ENCODE results near the gene SLCO4A1. TPM values are rescaled to one million over a fixed set of nuclear protein-coding genes. Genes with fewer than 3 reads are reported as not detected.

SLCO4A1 gene
- total RNA-seq, 1 experiment from 2014 or later, result 48.8 TPM

DNA sequence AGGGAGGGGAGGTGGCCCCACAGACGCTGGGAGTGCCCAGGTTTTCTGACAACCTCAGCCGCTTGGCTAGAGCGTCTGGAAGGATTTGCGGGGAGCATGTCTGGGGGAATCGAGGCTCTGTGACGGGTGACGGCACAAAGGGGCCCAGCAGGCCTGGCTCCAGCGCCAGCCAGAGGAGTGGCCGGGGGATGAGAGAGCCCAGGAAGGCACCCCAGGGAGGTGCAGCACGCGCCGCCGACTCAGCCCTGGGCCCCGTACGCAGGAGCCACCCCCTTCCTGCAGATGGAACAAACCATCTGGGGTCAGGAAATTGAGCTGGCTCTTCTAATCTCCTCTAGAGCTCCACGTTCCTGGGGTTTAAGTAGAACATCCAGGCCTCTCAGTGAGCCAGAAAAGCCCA, 5.9 kb upstream of the SLCO4A1 start:
- peaks cover 22% of the 10 kb centered on the region for H3K4me1 ChIP-seq (ENCODE audit: insufficient read depth, low read length, poor library complexity, severe bottlenecking)
- no peaks in the 10 kb centered on the region for H3K36me3 ChIP-seq (ENCODE audit: insufficient read depth, low read length, poor library complexity, severe bottlenecking)
- intact Hi-C loops (cut with micrococcal nuclease; ENCODE audit: unreplicated experiment), result no loop called here
- peak; percentile 81 for DNase-seq (ENCODE audit: low spot score)
- TF ChIP-seq, protein P1, sequence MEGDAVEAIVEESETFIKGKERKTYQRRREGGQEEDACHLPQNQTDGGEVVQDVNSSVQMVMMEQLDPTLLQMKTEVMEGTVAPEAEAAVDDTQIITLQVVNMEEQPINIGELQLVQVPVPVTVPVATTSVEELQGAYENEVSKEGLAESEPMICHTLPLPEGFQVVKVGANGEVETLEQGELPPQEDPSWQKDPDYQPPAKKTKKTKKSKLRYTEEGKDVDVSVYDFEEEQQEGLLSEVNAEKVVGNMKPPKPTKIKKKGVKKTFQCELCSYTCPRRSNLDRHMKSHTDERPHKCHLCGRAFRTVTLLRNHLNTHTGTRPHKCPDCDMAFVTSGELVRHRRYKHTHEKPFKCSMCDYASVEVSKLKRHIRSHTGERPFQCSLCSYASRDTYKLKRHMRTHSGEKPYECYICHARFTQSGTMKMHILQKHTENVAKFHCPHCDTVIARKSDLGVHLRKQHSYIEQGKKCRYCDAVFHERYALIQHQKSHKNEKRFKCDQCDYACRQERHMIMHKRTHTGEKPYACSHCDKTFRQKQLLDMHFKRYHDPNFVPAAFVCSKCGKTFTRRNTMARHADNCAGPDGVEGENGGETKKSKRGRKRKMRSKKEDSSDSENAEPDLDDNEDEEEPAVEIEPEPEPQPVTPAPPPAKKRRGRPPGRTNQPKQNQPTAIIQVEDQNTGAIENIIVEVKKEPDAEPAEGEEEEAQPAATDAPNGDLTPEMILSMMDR (conservative IDR thresholded peaks at IDR 0.05; ENCODE audit: low read depth, low read length), result no peak
- no peak for TF ChIP-seq EZH2 (IDR thresholded peaks at IDR 0.05; ENCODE audit: borderline replicate concordance, low read depth, low read length, poor library complexity, severe bottlenecking)
- no peak overlapping the region for H3K4me3 ChIP-seq (ENCODE audit: low read depth, low read length, poor library complexity, severe bottlenecking)
- H3K27ac ChIP-seq (ENCODE audit: low read depth, low read length, poor library complexity, severe bottlenecking), result peak overlapping the region; percentile 49
- H3K27me3 ChIP-seq (replicated peaks; ENCODE audit: insufficient read depth, low read depth, low read length, poor library complexity), result no peaks in the 10 kb centered on the region
- CTCF ChIA-PET, result no interaction called here
- BruUV-seq (replicated peaks), result no TSS peak
- no peaks in the 10 kb centered on the region for H3K9me3 ChIP-seq (ENCODE audit: low read depth, low read length, poor library complexity, severe bottlenecking)
- POLR2A ChIA-PET (ENCODE audit: low non-redundant PET), result interaction anchor here (0.6 kb wide), 1 partner anchor 8 kb away, joined by 3 read pairs; no protein-coding TSS in a partner anchor

DNA sequence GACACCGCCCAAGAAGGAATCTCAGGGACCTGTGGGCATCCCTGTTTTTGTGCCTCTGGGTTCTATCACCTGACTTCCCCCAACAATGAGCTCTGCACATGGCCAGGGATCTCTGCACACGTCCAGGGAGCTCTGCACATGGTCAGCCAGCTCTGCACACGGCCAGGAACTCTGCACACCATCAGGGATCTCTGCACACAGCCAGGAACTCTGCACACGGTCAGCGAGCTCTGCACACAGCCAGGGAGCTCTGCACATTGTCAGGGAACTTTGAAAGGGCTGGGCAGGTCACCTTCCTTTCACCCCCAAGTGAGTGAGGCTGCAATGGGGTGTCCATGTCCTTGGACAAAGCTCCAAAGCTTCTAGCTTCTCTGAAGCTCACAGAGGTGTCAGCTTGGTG, 5.2 kb upstream of the SLCO4A1 start:
- no TSS peak for BruUV-seq (replicated peaks)
- ChIA-PET POLR2A (ENCODE audit: low non-redundant PET) (interaction anchor here (0.6 kb wide), 1 partner anchor 9 kb away, joined by 3 read pairs; no protein-coding TSS in a partner anchor), CTCF (no interaction called here)
- no peaks in the 10 kb centered on the region for H3K27me3 ChIP-seq (replicated peaks; ENCODE audit: insufficient read depth, low read depth, low read length, poor library complexity)
- no peak overlapping the region for H3K4me3 ChIP-seq (ENCODE audit: low read depth, low read length, poor library complexity, severe bottlenecking)
- TF ChIP-seq, protein P1 (conservative IDR thresholded peaks at IDR 0.05; ENCODE audit: low read depth, low read length), result no peak
- TF ChIP-seq EZH2 (IDR thresholded peaks at IDR 0.05; ENCODE audit: borderline replicate concordance, low read depth, low read length, poor library complexity, severe bottlenecking), result no peak
- H3K9me3 ChIP-seq (ENCODE audit: low read depth, low read length, poor library complexity, severe bottlenecking), result no peaks in the 10 kb centered on the region
- intact Hi-C loops (cut with micrococcal nuclease; ENCODE audit: unreplicated experiment), result no loop called here
- DNase-seq (ENCODE audit: low spot score), result no peak
- no peak overlapping the region for H3K27ac ChIP-seq (ENCODE audit: low read depth, low read length, poor library complexity, severe bottlenecking)
- peaks cover 29% of the 10 kb centered on the region for H3K4me1 ChIP-seq (ENCODE audit: insufficient read depth, low read length, poor library complexity, severe bottlenecking)
- H3K36me3 ChIP-seq (ENCODE audit: insufficient read depth, low read length, poor library complexity, severe bottlenecking), result no peaks in the 10 kb centered on the region

DNA sequence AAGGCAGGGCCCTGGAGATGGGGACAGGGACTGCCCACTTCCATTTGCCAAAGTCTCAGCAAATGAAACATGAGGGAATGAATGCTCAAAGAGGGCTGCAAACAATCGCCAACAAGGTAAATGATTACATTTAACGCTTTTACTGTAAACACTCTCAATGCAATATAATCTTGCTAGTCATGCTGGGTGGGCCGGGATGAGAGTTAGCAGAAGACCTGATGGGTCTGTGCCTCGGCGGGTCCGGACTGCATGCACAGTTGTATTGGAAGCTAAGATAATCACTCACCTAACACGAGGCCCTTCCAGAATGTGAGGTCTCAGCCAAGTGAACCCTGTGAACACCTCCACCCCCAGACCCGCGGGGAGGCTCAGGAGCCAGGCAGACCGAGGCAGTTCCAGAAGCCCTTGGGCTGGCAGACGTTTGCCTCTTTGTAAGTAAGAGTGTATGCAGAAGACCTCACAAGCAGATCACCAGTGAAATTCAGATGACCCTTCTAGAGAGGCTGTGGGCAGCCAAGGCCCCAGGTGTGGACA, 4.7 kb upstream of the SLCO4A1 start:
- Histone ChIP-seq H3K36me3 (ENCODE audit: insufficient read depth, low read length, poor library complexity, severe bottlenecking) (no peaks in the 10 kb centered on the region), H3K27me3 (replicated peaks; ENCODE audit: insufficient read depth, low read depth, low read length, poor library complexity) (no peaks in the 10 kb centered on the region), H3K4me1 (ENCODE audit: insufficient read depth, low read length, poor library complexity, severe bottlenecking) (peaks cover 29% of the 10 kb centered on the region), H3K4me3 (ENCODE audit: low read depth, low read length, poor library complexity, severe bottlenecking) (no peak overlapping the region), H3K27ac (ENCODE audit: low read depth, low read length, poor library complexity, severe bottlenecking) (no peak overlapping the region), H3K9me3 (ENCODE audit: low read depth, low read length, poor library complexity, severe bottlenecking) (no peaks in the 10 kb centered on the region)
- CTCF ChIA-PET, result no interaction called here
- no peak for TF ChIP-seq EZH2 (IDR thresholded peaks at IDR 0.05; ENCODE audit: borderline replicate concordance, low read depth, low read length, poor library complexity, severe bottlenecking)
- intact Hi-C loops (cut with micrococcal nuclease; ENCODE audit: unreplicated experiment), result no loop called here
- POLR2A ChIA-PET (ENCODE audit: low non-redundant PET), result no interaction called here
- no peak for DNase-seq (ENCODE audit: low spot score)
- no TSS peak for BruUV-seq (replicated peaks)

DNA sequence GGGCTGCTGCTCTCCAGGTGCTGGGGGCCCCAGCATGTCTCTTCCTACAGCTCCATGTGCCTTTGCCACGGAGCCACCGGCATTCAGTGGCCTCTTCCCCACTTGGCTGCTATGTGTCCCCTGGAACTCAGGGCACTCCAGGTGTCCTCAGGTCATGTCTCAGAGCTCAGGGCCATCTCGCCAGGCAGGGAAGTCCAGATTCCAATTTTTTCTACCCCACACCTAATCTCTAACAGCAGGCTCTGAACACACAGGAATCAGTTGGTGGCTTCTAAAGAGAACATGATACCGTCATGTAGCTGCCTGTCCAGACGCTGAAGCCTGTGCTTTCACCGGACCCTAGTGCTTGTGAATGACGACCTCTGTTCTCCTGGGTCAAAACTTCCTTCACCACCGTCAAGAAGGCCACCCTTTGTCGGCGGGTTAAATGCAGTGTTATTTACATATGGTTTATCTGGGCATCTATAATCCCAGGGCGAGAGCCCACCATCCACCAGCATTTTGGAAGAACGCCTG, 4.2 kb upstream of the SLCO4A1 start:
- DNase-seq (ENCODE audit: low spot score), result no peak
- Histone ChIP-seq H3K4me3 (ENCODE audit: low read depth, low read length, poor library complexity, severe bottlenecking) (no peak overlapping the region), H3K27me3 (replicated peaks; ENCODE audit: insufficient read depth, low read depth, low read length, poor library complexity) (no peaks in the 10 kb centered on the region), H3K9me3 (ENCODE audit: low read depth, low read length, poor library complexity, severe bottlenecking) (no peaks in the 10 kb centered on the region), H3K4me1 (ENCODE audit: insufficient read depth, low read length, poor library complexity, severe bottlenecking) (peaks cover 29% of the 10 kb centered on the region), H3K27ac (ENCODE audit: low read depth, low read length, poor library complexity, severe bottlenecking) (no peak overlapping the region), H3K36me3 (ENCODE audit: insufficient read depth, low read length, poor library complexity, severe bottlenecking) (no peaks in the 10 kb centered on the region)
- ChIA-PET POLR2A (ENCODE audit: low non-redundant PET) (no interaction called here), CTCF (no interaction called here)
- no TSS peak for BruUV-seq (replicated peaks)
- intact Hi-C loops (cut with micrococcal nuclease; ENCODE audit: unreplicated experiment), result no loop called here
- TF ChIP-seq, protein P1 (conservative IDR thresholded peaks at IDR 0.05; ENCODE audit: low read depth, low read length), result no peak
